HT-29 (cell line): Measurements from ENCODE around the gene PIK3C2G. TPM values are rescaled to one million over a fixed set of nuclear protein-coding genes. Genes with fewer than 3 reads are reported as not detected.
A peak's percentile ranks its signal among the peaks of the same experiment; 100 is the strongest.

Experiments
- DNase-seq: peaks from one replicate; pipeline ENCODE4 v3.0.0-alpha.2; 2015; ENCODE audit warnings: low spot score
- total RNA-seq: library from RNA; depleted of rRNA; stranded (reverse); fragments of >200 nt; shearing (Covaris generic); gene quantifications from 2 replicates; pipeline ENCODE4 v1.2.3, GENCODE V29; 2014

PIK3C2G gene
- total RNA-seq, 1 experiment from 2014 or later: not detected

DNA sequence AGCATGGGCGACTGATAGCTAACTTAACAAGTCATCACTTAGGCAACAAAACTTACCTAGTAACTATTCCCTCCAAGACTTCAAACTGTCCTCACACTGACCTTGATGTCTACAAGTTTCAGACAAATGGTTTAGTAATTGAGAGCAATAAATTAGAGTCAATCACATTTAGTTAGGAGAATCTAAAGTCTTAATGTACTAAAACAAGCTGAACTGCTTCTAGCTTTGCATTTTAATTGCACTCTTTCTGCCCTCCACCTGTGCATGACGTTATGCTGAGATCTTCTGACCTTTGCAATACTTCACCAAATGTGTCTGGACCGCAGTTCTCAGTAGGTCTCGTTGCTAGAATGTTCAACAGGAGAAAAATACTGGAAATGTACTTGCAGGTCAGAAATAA is 158.0 kb downstream of the PIK3C2G start:
- DNase-seq: no peak

DNA sequence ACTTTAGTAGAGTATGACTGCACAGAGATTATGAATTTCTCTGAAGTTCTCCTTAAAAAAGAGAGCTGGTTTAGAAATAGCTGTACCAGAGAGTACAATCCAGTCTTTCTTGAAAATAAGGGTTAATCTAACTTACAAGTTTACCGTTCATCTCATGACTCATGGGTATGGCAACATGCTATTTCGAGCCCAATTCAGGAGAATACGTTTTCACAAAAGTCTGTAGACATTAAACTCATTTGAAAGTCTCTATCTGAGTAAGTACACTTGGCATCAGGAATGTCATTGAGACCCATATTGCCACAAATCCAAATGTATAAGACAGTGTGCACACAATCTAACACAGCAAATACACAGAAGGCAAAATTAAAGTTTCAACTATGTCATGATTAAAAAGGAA is 160.5 kb downstream of the PIK3C2G start:
- no peak for DNase-seq

DNA sequence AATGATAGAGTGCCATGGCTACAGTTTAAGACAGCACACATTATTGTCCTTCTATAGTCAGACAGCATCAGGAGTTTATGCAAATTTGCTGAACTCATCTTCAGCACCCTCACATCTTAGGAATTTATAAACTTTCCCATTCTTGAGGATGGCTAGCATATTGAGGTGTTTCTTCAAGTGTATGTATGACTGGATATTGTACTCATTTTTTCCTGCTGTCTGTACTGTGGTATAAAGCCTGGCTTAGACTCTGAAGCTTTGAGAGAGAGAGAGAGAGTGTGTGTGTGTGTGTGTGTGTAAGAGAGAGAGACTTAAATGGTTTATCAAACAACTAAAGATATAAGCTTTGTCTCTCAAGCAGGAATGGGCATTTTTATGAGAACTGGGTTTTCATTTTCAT is 161.6 kb downstream of the PIK3C2G start:
- no peak for DNase-seq

DNA sequence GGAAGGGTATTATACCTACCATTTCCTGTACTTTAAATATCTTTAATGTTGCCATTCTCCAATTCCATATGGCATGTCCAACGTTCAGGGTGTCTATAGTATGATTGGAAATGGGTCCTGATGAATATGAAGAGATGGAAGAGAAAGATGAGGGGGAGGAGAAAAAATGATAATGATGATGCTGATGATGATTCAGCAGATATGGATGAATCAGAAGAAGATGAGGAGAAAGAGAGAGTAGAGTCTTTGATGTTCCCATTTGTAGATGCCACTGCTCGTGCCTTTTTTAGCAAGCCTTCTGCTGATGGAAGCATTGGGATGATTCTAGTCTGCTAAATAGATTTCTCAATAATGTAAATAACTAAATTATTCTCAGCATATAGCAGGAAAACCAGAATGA is 163.5 kb downstream of the PIK3C2G start:
- DNase-seq: no peak

DNA sequence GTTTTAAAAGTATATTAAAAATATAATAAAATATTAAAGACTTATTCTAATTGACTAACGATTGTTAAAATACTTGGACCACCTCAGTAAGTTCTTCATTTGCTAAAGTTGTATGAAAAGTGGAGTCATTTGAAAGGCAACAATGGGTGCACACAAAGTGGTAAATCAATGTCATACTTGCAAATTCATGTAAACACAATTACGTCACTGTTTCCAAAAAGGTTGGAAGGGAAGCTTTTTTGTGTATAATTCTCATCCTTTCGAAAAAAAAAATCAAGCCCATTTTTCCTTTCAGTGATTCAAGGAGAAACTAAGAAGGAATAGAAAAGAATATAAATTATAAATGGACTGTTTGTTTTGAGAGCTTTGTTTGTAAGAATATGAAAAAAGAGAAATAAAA is 166.2 kb downstream of the PIK3C2G start:
- DNase-seq: no peak

DNA sequence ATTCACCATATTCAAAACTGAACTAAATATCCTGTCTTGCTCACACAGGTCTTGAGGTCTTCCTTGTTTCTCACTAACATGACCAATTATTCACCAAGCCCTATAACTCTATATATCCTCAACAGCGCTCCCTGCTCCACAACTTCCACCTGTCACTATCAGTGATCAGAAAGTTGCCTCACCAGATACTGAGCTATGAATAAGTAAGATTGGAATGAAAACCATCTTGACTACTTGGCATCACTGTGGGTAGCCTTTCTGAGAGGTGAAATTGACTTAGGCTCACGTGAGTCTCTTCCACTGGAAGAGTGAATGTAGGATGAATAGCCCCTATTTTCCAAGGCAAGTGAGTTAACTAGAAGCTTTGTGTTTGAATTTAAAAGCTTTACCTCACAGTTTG is 167.1 kb downstream of the PIK3C2G start:
- no peak for DNase-seq

DNA sequence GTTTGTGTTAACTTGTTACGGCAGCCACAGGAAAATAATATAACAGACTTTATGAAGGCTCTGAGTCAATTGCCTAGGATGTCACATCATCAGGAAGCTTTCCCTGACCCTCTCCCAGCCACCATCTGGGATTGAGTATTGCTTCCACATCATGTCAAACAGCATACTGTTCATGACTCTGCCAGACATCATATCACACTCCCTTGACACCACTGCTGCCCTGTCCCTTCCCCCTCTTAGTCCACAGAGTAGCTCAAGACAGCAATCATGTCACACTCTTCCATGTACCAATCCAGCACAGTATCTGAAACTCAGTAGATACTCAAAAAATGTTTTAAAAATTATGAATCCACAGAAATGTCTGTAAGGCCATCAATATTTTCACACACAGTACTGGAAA is 168.0 kb downstream of the PIK3C2G start:
- DNase-seq: no peak

DNA sequence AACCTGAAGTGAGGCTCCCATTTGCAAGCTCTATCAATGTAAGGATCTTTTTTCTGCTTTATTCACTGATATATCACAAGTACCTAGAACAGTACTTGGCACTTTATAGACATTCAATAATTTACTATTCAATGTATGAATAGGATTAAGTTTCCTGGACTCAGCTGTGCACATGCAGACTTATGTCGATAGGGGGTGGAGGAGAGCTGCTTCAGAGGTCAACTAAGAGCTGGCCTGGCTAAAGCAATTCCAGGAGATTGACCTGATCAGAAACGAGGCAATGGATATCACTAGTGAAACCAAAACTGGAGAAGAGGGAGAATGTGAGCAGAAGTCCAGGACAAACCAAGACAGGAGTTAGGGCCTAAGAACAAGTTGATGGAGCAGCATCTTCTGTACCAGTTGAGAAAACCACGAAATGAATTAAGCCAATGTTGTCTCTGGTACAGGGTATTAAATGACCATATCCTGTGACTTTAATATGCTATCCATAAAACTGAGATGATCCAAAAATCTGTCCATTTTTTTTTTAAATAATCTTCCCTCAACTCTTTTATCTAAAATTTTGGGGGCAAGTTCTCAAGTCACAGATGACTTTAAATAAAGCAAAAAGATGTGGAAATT is 169.2 kb downstream of the PIK3C2G start:
- peak; percentile 70 for DNase-seq

DNA sequence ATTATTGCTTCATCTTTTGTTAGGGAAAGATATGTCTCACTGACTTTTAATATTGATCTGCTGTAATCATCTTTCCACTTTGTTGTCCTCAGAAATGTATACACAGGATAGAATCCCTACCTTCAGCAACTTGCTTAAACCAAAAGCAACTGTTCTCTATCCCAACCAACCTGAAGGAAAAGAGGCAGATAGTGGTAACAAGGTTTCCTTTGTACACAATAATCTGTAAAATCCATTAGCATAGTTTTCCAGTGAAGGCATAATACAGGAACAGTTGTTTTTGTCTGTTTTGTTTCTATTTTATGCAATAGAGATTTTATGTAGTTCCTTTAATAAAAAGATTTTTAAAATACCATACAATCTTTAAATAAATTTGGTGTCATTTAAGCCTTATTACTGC is 170.5 kb downstream of the PIK3C2G start:
- no peak for DNase-seq

DNA sequence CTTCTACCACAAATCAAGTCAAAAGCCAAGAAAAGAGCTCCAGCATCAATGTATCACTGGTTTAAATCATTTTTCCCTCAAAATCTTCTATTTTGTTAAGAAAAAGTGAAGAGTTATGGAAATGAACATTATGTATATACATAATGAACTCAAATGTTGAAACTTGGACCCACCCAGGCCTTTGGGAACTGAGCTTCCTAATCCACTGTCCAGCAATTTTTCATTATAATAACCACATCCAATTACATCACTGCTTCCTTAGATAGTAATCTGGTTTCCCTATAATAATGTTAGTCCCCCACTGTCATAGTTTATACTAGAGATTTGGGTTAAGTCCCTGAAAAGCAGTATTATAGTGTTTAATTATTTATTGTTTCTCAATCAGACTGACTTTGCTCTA is 170.9 kb downstream of the PIK3C2G start:
- DNase-seq: no peak

DNA sequence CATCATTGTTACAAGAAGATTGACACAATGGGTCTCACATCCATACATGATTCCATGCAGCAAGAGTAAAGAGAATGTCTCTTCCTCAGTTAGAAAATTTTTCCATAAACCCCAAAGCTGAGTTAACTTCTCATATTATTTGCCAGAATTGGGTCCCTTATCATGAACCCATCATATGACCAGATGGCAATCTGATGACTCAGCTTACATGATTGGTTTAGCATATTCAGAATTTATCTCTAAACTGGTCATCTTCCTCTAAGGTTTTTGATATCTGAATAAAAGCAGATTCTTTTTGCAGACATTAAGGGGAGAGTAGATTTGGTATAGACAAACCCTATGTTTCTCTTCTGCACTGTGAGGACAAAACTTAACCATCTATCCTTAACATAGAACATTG is 174.9 kb downstream of the PIK3C2G start:
- DNase-seq: no peak

DNA sequence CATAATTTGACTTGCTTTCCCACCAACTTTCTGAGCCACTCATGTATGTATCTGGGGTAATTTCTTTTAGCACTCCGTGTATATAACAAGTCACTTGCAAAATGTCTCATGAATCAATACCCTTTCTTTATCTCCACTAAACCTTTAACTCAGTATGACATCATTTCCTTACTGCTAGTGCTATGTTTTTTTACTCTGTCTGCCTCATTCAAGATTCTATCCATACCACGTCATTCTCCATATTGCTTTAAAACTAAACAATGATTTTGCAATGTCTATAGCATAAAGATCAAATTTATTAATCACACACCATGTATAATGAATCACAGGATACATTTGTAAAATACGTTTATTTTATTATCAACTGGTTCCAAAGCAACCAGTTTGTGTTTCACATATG is 178.2 kb downstream of the PIK3C2G start:
- DNase-seq: no peak

DNA sequence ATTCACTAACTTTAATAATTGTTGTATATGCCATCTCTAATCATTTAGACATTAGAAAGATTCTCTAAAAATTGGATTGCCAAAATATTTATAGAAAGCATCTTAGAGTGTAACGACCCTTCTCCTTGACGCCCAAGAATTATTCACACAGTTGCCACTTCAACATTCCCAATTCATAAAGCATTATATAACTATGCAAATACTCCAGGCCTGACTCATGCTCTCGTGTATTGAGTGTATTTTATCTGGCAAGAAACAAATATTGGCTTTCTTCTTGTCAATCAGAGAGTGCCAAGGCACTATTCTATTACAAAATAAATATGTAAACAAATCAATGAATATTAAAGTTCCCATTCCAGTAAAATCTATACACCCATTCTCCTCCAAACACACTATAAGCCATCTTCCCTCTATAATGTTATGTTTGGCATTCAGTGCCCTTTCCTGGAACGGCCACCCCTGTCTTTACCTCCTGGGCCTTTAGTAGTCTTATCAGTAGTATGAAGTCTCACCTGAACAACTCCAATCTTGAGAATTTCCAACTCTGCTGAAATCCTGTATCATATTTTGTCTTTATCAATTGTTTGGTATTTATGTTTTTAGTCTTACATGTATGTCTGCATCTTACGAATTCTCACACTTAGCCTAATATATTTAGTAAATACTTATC is 182.6 kb downstream of the PIK3C2G start:
- DNase-seq: no peak

DNA sequence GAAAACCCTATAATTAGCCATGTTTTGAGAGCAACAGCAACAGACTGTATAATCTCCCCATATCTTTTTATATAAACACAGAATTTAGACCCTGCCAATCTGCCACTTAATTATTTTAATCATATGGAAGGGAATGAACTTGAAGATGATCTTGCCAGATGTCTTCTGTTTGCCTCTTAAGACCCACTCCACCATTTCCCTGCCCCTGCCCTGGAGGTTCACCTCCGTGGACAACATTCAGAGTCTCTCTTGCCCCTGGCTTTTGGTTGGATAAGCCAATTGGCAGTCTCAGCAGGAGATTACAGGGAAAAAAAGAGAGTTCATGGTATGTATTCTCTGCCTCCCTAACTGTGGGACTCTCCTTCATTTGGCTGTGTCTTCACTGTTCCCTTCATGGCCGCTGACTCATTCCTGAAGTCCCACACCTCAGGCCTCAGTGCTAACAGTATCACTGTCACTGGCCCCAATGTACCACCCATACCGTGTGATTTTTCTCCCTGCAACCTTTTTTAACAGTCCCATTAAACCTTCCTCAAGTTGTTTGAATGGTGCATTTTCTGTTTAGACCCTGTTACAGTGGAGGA is 184.8 kb downstream of the PIK3C2G start:
- DNase-seq: no peak

DNA sequence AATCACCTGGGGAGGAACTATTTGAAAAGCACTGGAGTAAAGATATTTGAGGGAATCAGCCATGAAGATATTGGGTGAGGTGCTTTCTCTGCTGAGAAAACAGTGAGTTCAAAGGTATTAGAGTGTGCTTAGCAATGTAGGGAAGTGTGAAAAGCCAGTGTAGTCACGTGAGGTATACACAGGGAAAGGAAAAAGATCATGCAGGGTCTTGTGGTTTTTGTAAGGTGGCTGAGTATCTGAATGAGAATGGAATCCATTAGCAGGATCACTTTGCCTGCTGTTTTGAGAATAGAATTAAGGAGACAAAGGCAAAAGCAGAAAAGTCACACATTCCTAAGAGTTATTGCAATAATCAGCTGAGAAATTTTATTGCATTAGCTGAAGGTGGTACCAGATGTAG is 193.0 kb downstream of the PIK3C2G start:
- DNase-seq: no peak

DNA sequence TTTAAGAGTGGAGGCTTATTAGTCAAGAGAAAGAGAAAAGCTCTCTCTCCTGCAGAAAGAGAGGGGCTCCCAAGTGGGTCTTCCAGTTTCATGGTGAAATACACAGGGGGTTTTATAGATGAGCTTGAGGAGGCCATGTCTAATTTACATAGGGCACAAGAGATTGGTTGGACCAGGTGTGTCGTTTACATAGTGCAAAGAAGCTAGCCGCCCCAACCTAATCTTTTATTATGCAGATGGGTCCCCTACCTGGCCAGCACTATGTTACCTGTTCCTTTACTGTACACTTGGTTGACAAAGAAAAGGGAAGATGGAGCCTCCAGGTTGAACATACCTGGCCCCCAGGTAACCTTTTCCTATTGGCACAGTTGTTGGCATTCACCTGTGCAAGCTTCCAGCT is 195.0 kb downstream of the PIK3C2G start:
- no peak for DNase-seq

DNA sequence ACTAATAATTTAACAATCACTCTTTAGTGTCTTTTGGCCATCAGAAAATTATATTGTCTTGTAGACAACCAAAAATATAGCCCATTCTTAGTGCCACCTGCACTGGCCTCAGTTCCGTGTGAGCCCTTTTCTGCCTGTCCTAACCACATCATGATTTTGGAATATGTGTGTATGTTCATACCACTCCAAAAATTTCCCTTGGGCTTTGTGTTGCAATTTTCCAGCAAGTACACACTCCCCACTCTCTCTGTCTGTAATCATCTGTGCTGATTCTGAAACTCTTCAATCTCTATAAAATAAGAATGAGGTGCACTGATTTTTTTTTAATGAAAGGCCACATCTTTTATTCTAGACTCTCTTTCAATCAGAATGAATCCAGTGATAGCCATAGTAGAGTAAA is 196.0 kb downstream of the PIK3C2G start:
- DNase-seq: no peak

DNA sequence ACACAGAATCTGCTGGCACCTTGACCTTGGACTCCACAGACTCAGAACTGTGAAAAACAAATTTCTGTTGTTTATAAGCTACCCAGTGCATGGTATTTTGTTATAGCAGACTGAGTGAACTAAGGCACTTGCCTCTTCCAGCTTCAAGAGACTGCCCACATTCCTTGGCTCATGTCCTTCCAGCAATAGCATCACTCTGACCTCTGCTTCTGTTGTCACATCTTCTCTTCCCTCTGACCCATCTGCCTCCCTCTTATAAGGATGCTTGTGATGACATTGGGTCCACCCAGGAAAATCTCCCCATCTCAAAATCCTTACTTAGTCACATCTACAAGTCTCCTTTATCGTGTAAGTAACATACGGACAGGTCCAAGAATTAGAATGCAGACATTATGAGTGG is 200.4 kb downstream of the PIK3C2G start:
- no peak for DNase-seq

DNA sequence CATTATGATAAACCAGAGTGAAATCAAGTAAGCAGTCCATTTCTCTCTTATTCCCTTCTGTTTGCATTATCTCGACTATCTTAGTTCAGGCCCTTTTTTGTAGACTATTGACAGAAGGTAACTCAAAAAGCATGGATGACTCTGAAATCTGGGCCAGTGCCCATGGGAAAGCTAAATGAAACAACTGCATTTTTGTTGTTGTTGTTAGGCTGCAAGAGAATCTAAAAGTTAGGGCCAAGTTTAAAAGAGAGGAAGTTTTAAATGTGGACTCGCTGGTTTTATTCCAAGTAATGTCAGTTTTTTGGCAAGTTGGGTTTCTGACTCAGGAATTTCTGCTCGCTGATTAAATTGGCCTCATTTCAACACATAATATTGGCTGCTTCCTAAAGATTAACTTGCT is 201.1 kb downstream of the PIK3C2G start:
- DNase-seq: no peak

DNA sequence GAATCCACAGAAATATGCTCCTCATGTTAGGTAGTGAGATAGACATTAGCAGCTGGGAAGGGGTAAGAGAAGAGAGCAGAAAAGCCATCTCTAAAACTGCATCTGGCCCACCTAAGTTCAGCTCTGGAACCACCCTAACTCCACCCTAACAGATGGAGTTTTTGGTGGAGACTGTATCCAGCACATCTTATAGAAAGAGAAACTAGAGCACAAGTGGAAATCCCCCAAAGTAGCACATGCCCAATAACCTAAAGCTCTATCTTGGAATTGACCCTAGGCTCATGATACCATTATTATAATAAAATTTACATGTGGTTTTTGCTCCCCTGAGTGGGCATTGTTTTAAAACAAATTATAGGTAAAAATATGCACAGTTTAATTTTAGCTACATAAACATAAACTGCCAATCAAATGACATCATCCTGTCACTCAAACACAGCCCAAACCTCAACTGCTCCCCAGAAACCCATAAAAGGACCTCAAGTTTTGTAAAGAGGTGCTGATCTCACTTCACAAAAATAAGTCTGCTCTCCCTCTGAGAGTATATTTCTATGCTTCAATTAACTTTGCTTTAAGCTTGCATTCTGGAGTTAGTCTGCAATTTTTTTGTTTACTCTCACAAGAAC is 206.4 kb downstream of the PIK3C2G start:
- no peak for DNase-seq

DNA sequence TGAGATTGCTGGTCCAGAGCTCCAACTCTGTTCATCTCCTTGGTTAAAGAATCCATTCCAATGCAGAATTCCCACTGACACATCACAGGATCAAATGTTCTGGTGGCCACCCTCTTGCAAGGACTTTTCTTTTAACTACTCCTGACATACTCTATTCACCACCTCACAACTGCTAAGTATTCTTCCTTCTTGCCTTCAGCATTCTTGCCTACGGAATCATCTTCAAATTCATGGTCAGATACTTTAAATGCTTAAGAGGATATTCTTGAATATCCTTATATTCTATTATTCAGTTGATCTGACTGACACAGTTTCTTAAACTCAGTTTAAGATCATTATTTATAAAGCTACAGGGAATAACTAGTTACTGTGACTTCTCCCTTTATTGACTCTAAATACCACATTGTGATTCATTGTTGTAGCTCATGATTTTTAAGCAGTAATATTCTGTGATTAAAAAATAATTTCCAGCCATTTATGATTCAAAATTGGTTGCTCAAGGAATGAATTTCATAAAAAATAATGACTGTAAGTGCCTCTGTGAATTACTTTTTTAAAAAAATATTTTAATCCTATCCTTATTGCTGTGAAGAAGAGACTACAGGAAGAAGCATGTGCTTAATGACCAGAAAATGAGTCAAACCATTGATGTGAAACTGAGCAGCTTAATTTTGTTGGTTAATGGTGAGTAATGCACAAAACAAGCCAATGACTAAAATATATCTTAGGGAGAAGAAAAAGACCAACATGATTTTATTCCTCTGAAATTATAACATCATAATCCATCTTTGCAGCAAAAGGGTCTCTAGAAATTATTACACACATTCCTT is 207.1 kb downstream of the PIK3C2G start:
- DNase-seq: no peak

DNA sequence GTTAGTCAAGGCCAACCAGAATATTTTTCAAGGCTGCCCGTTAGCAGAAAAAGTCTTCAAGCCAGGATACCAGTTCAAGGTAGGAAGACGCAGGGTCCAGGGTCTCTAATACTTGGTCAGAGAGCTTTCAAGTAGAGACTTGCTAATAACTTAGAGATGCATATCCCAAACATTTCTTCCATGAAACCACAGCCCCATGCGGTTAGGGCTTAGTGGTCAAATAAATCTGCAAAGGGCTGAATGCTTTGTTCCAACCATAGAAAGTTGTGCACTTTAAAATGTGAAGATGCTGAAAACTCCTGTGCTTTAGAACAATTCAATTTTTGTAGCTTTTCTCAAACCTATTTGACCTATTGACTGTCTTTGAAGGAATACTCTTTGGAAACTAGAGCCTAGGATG is 208.9 kb downstream of the PIK3C2G start:
- no peak for DNase-seq
